K562 (cell line): ENCODE measurements around the gene LBHD1. TPM values are rescaled to one million over a fixed set of nuclear protein-coding genes. Genes with fewer than 3 reads are reported as not detected.

ENCODE experiments used
- ARID4B ChIP-seq: sonication (generic); formaldehyde crosslinking; IDR thresholded peaks from 2 replicates; pipeline ENCODE4 v1.8.0; 2022; ENCODE audit warnings: mild to moderate bottlenecking, missing genetic modification reagents
- FUS ChIP-seq: fragments of 200-400 bp; formaldehyde crosslinking; optimal IDR thresholded peaks from 2 replicates; pipeline ENCODE3; 2017; ENCODE audit warnings: low read depth, low read length
- IRF2 ChIP-seq: sonication (generic); formaldehyde crosslinking; IDR thresholded peaks from 2 replicates; pipeline ENCODE4 v1.8.1; 2022; ENCODE audit warnings: mild to moderate bottlenecking, missing genetic modification reagents
- NBN ChIP-seq: fragments of 450-650 bp; IDR thresholded peaks from 2 replicates; pipeline ENCODE4 v1.6.1; 2016; ENCODE audit warnings: low read depth, mild to moderate bottlenecking
- NFE2L1 ChIP-seq: fragments of 450-650 bp; IDR thresholded peaks from 2 replicates; pipeline ENCODE4 v1.6.1; 2016; ENCODE audit warnings: missing genetic modification characterization, low read depth, mild to moderate bottlenecking, missing compliant biosample characterization, moderate library complexity, borderline replicate concordance
- RERE ChIP-seq: sonication (generic); formaldehyde crosslinking; IDR thresholded peaks from 2 replicates; pipeline ENCODE4 v1.8.0; 2023; ENCODE audit warnings: missing genetic modification reagents, mild to moderate bottlenecking, borderline replicate concordance
- ZC3H11A ChIP-seq: IDR thresholded peaks from 2 replicates; pipeline ENCODE4 v1.6.1; 2012; ENCODE audit warnings: low read depth, low read length, improper control_type of control experiment
- ZNF175 ChIP-seq: fragments of 200-800 bp; sonication (Bioruptor generic); IDR thresholded peaks from 2 replicates; pipeline ENCODE4 v1.6.1; 2016; ENCODE audit warnings: low read depth, mild to moderate bottlenecking, missing genetic modification characterization, missing compliant biosample characterization
- ZNF274 ChIP-seq: IDR thresholded peaks from 2 replicates; pipeline ENCODE4 v1.6.1; 2011; ENCODE audit warnings: low read depth, mild to moderate bottlenecking, low read length, moderate library complexity, borderline replicate concordance
- polyA plus RNA-seq, 8 experiments: library from polyadenylated mRNA; depleted of rRNA in 4 of 8; stranded (reverse) in 5 of 8; unstranded in 3 of 8; fragments of >200 nt; fragmentation: Nextera tagmentation in 2 of 8; fragmentation: Illumina TruSeq in 1 of 8; extraction: Ambion mirVana in 2 of 8; extraction: Trizol in 1 of 8; gene quantifications; 2 replicates each; pipeline versions ENCODE4 v1.2.1 to v1.2.3, GENCODE V29; 2011 to 2014; ENCODE audit warnings: inconsistent platforms in 1 of 8, missing spikeins in 1 of 8
- total RNA-seq, 7 experiments: library from RNA; depleted of rRNA in 6 of 7; stranded (reverse); fragments of >200 nt in 6 of 7; fragmentation: Illumina TruSeq in 2 of 7; extraction: Trizol in 2 of 7; gene quantifications; 2 replicates each; pipeline versions ENCODE4 v1.2.1 to v1.2.3, GENCODE V29; 2011 to 2021; ENCODE audit warnings: low replicate concordance in 1 of 7

LBHD1 gene
- total and polyA plus RNA-seq, 9 of the 15 experiments (the other 6 are each of a cell fraction or from before 2014, with no cell fraction given): 2.6 to 28.0 (median 12.5) TPM

DNA sequence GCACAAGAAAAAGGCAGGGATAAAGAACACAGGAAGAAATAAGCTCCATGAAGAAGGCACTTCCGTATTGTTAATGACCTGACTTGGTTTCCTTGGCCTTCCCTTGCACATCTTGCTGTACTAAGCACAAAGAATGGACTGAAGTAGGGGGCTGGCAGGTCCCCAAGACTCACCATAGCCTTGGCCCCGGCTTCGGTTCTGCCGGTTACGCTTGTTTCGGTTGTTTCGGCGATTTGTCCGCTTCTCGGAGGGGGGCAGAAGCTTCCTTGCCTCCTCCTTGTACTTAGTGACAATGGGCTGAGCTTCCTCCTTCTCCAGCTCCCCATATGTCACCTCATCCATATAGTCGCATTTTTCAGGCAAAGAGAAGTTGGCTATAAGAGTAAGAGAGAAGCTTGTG lies 44.7 kb upstream of the LBHD1 start (continued):
- TF ChIP-seq RERE (no peak), FUS (no peak), NBN (no peak), NFE2L1 (no peak), ARID4B (CRISPR knock-in tag) (no peak), ZNF175 (CRISPR knock-in tag) (no peak), ZC3H11A (no peak), IRF2 (CRISPR knock-in tag) (no peak), ZNF274 (no peak)
